ENCODE data around the gene SAMD8.

SAMD8 gene

DNA sequence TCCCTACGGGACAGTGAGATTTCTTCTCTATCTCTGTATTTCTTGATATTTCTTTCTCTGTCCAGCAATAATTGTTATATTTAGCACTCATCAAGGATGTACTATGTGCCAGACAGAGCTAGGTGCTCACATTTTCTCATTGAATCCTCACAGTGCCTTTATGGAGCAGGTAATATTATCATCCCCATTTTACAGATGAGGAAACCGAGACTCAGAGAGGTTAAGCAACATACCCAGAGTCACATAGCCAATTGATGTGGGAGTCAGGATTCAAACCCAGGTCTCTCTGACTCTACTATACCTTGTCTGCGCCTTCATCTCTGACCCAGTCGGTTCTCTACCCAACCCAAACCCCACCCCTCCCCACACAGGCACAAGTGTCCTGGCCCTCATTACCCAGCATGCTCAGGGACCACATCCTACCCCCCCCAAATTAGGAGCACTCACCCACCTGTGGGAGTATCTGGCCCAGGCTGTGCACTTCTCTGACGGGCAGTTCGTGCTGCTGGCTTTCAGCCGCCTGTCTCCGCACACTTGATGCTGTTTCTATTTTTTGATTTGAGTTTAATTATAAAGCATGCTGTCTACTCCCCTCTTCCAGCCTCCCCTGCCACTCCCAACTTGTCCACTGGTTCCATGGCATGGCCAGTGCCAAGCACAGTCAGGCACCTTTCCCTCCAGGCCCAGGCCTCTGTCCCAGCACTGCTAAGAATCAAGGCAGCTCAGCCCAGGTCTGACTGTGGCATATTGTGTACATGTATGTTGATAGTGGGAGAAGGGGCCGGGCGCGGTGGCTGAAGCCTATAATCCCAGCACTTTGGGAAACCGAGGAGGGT, 9.8 kb upstream of the SAMD8 start:
- H3K9me3 ChIP-seq (ENCODE audit: insufficient read depth, low read length), result no peaks in the 10 kb centered on the region
- TF ChIP-seq, protein P1, sequence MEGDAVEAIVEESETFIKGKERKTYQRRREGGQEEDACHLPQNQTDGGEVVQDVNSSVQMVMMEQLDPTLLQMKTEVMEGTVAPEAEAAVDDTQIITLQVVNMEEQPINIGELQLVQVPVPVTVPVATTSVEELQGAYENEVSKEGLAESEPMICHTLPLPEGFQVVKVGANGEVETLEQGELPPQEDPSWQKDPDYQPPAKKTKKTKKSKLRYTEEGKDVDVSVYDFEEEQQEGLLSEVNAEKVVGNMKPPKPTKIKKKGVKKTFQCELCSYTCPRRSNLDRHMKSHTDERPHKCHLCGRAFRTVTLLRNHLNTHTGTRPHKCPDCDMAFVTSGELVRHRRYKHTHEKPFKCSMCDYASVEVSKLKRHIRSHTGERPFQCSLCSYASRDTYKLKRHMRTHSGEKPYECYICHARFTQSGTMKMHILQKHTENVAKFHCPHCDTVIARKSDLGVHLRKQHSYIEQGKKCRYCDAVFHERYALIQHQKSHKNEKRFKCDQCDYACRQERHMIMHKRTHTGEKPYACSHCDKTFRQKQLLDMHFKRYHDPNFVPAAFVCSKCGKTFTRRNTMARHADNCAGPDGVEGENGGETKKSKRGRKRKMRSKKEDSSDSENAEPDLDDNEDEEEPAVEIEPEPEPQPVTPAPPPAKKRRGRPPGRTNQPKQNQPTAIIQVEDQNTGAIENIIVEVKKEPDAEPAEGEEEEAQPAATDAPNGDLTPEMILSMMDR (IDR thresholded peaks at IDR 0.05; ENCODE audit: insufficient read depth, low read length, poor library complexity, severe bottlenecking), result no peak
- TF ChIP-seq EZH2phosphoT487 (conservative IDR thresholded peaks at IDR 0.05; ENCODE audit: low read length), result no peak
- H3K4me3 ChIP-seq (ENCODE audit: insufficient read depth, low read length, poor library complexity, severe bottlenecking), result no peak overlapping the region
- H4K20me1 ChIP-seq (ENCODE audit: low read depth, low read length), result no peaks in the 10 kb centered on the region
- H2AFZ ChIP-seq (ENCODE audit: low read depth, low read length, severe bottlenecking), result no peak overlapping the region
- no peaks in the 10 kb centered on the region for H3K9me2 ChIP-seq (replicated peaks; ENCODE audit: insufficient read depth, low read length)
- H3K79me2 ChIP-seq (ENCODE audit: insufficient read depth, low read length), result no peaks in the 10 kb centered on the region
- no peaks in the 10 kb centered on the region for H3F3A ChIP-seq (ENCODE audit: insufficient read depth)
- H3K27me3 ChIP-seq (ENCODE audit: low read length), result no peaks in the 10 kb centered on the region
- no peak overlapping the region for H3K27ac ChIP-seq (ENCODE audit: low read depth, low read length)
- no peaks in the 10 kb centered on the region for H3K36me3 ChIP-seq (ENCODE audit: low read length)
- no peak overlapping the region for H3K4me2 ChIP-seq (ENCODE audit: low read depth, low read length, poor library complexity, severe bottlenecking)
- no peak overlapping the region for H3K9ac ChIP-seq (ENCODE audit: low read length)

GRCh38 chr10:75102830-75103673, 8.4 kb upstream of the SAMD8 start:
- no peak for TF ChIP-seq EZH2phosphoT487 (conservative IDR thresholded peaks at IDR 0.05; ENCODE audit: low read length)
- TF ChIP-seq, protein P1 (IDR thresholded peaks at IDR 0.05; ENCODE audit: insufficient read depth, low read length, poor library complexity, severe bottlenecking), result no peak

GRCh38 chr10:75103881-75104686, 7.4 kb upstream of the SAMD8 start:
- no peak overlapping the region for H3K4me3 ChIP-seq (ENCODE audit: insufficient read depth, low read length, poor library complexity, severe bottlenecking)
- TF ChIP-seq, protein P1 (IDR thresholded peaks at IDR 0.05; ENCODE audit: insufficient read depth, low read length, poor library complexity, severe bottlenecking), result no peak
- TF ChIP-seq EZH2phosphoT487 (conservative IDR thresholded peaks at IDR 0.05; ENCODE audit: low read length), result no peak
- no peak overlapping the region for H3K9ac ChIP-seq (ENCODE audit: low read length)
- H3K36me3 ChIP-seq (ENCODE audit: low read length), result no peaks in the 10 kb centered on the region
- H3K27ac ChIP-seq (ENCODE audit: low read depth, low read length), result no peak overlapping the region
- no peak overlapping the region for H3K4me2 ChIP-seq (ENCODE audit: low read depth, low read length, poor library complexity, severe bottlenecking)
- H2AFZ ChIP-seq (ENCODE audit: low read depth, low read length, severe bottlenecking), result no peak overlapping the region
- no peaks in the 10 kb centered on the region for H3K79me2 ChIP-seq (ENCODE audit: insufficient read depth, low read length)
- no peaks in the 10 kb centered on the region for H3K9me3 ChIP-seq (ENCODE audit: insufficient read depth, low read length)
- H3F3A ChIP-seq (ENCODE audit: insufficient read depth), result no peaks in the 10 kb centered on the region
- no peaks in the 10 kb centered on the region for H3K9me2 ChIP-seq (replicated peaks; ENCODE audit: insufficient read depth, low read length)
- H4K20me1 ChIP-seq (ENCODE audit: low read depth, low read length), result no peaks in the 10 kb centered on the region
- H3K27me3 ChIP-seq (ENCODE audit: low read length), result no peaks in the 10 kb centered on the region

More at GRCh38 chr10:75102830-75103673, 8.4 kb upstream of the SAMD8 start:
- H3K9ac ChIP-seq (ENCODE audit: low read length), result no peak overlapping the region
- no peaks in the 10 kb centered on the region for H3K9me2 ChIP-seq (replicated peaks; ENCODE audit: insufficient read depth, low read length)
- H3K9me3 ChIP-seq (ENCODE audit: insufficient read depth, low read length), result no peaks in the 10 kb centered on the region
- H2AFZ ChIP-seq (ENCODE audit: low read depth, low read length, severe bottlenecking), result no peak overlapping the region
- no peaks in the 10 kb centered on the region for H3K27me3 ChIP-seq (ENCODE audit: low read length)
- H3K36me3 ChIP-seq (ENCODE audit: low read length), result no peaks in the 10 kb centered on the region
- no peaks in the 10 kb centered on the region for H3F3A ChIP-seq (ENCODE audit: insufficient read depth)
- H3K4me3 ChIP-seq (ENCODE audit: insufficient read depth, low read length, poor library complexity, severe bottlenecking), result no peak overlapping the region
- H3K4me2 ChIP-seq (ENCODE audit: low read depth, low read length, poor library complexity, severe bottlenecking), result no peak overlapping the region
- H3K79me2 ChIP-seq (ENCODE audit: insufficient read depth, low read length), result no peaks in the 10 kb centered on the region
- H4K20me1 ChIP-seq (ENCODE audit: low read depth, low read length), result no peaks in the 10 kb centered on the region
- no peak overlapping the region for H3K27ac ChIP-seq (ENCODE audit: low read depth, low read length)
